ENCODE measurements around the gene PSMA4.
"Not testable (repeated sequence)": the region's sequence is repeated elsewhere in the genome, so short reads cannot be mapped to it uniquely, and the experiment has no call there.

PSMA4 gene

DNA sequence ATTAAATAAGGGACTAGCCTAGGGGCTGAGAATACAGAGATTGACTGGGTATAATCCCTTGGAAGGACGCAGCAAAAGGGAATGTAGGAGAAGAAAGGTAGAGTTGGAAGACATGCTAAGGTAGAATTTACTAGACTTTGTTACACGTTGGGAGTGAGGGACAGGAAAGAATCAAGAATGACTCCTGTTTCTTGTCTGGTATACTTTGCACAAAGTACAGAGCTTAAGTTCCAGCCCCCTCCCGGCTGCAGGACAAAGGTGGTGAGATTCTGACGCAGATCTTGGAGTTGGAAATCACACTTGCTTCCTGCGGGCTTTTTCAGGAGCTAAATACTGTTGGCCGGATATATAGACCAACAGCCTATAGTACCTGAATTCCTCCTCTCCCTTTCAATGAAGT lies 32.0 kb upstream of the PSMA4 start:
- peak overlapping the region; percentile 90 for H3K4me3 ChIP-seq (ENCODE audit: low read depth, low read length)
- no peak for DNase-seq (ENCODE audit: low read depth)

DNA sequence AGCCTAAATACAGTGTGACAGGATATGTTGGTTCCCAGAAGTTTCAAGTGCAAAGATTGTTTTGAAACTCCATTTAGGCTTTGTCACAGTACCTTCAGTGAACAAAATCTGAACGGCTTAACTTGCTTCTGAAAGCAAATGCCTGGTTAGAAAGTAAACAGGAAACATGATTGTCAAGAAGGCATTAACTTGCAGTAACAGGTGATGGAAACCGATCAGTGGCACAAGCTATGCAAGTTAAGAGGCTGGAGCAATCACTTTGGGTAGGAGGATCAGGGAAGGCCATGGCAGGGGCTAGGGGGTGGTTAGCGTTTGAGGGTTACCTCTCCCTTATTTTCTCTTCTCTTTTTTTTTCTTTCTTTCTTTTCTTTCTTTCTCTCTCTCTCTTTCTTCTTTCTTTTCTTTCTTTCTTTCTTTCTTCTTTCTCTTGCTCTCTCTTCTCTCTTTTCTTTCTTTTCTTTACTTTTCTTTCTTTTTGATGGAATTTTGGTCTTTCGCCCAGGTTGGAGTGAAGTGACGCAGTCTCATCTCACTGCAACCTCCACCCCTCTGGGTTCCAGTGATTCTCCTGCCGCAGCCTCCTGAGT lies 30.4 kb upstream of the PSMA4 start:
- H3K4me3 ChIP-seq (ENCODE audit: low read depth, low read length), result no peak overlapping the region
- TF ChIP-seq CTCF (IDR thresholded peaks at IDR 0.05; ENCODE audit: control insufficient read depth, extremely low read depth, insufficient read depth), result no peak
- DNase-seq (ENCODE audit: low read depth), result no peak

More for the DNA sequence above, 32.0 kb upstream of the PSMA4 start:
- TF ChIP-seq CTCF (IDR thresholded peaks at IDR 0.05; ENCODE audit: control insufficient read depth, extremely low read depth, insufficient read depth), result no peak

DNA sequence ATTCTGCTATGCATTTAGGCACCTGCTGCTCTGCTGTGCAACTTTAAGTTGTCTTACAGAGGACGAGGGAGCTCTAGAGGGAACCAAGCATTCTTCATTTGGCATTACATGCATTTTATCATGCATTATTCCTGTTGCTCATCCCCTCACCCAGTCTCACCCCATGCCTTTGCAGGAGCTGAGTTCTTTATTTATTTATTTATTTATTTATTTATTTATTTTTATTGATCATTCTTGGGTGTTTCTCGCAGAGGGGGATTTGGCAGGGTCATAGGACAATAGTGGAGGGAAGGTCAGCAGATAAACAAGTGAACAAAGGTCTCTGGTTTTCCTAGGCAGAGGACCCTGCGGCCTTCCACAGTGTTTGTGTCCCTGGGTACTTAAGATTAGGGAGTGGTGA lies 20.2 kb upstream of the PSMA4 start:
- H3K4me3 ChIP-seq (ENCODE audit: low read depth, low read length); DNase-seq (ENCODE audit: low read depth): not testable (repeated sequence)

GRCh38 chr15:78524230-78524629 lies 16.0 kb upstream of the PSMA4 start:
- DNase-seq (ENCODE audit: low read depth), result no peak
- no peak for TF ChIP-seq CTCF (IDR thresholded peaks at IDR 0.05; ENCODE audit: control insufficient read depth, extremely low read depth, insufficient read depth)
- H3K4me3 ChIP-seq (ENCODE audit: low read depth, low read length), result no peak overlapping the region

DNA sequence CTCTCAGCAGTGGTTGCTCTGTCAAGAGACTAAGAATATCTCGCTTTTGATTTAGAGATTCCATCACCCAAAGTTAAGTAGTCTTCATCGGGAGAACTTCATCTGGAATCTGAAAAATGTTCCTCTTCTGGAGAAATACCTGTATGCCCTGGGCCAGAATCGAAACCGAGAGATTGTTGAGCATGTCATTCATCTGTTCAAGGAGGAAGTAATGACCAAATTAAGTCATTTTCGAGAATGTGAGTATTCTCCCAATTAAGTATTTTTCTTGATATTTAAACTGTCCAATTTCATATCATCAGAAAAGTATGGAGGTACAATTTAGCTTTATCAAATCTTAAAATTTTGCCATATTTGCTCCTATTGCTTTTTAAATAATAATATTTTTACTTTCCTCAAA lies 12.9 kb upstream of the PSMA4 start:
- no peak overlapping the region for H3K4me3 ChIP-seq (ENCODE audit: low read depth, low read length)
- DNase-seq (ENCODE audit: low read depth), result no peak
- no peak for TF ChIP-seq CTCF (IDR thresholded peaks at IDR 0.05; ENCODE audit: control insufficient read depth, extremely low read depth, insufficient read depth)

GRCh38 chr15:78533331-78533730 lies 6.9 kb upstream of the PSMA4 start:
- no peak overlapping the region for H3K4me3 ChIP-seq (ENCODE audit: low read depth, low read length)
- TF ChIP-seq CTCF (IDR thresholded peaks at IDR 0.05; ENCODE audit: control insufficient read depth, extremely low read depth, insufficient read depth), result no peak
- DNase-seq (ENCODE audit: low read depth), result no peak

- no peak for DNase-seq (ENCODE audit: low read depth)
- no peak for TF ChIP-seq CTCF (IDR thresholded peaks at IDR 0.05; ENCODE audit: control insufficient read depth, extremely low read depth, insufficient read depth)
- H3K4me3 ChIP-seq (ENCODE audit: low read depth, low read length), result no peak overlapping the region
Observed at GRCh38 chr15:78536134-78536533, 4.1 kb upstream of the PSMA4 start.

Data from LNCaP clone FGC (cell line).